GM13977 (cell line): ENCODE measurements around the gene CCL5.

Experiments
- DNase-seq: peaks from one replicate; pipeline ENCODE4 v3.0.0; 2012; ENCODE audit warnings: low spot score
- CTCF ChIP-seq: IDR thresholded peaks from 2 replicates; pipeline ENCODE4 v1.5.1; 2012; ENCODE audit warnings: mild to moderate bottlenecking, control low read depth; ENCODE audit not compliant: insufficient read depth; ENCODE audit errors: extremely low read depth, missing control alignments
- in situ Hi-C: fragments of 300-500 bp; cut with MboI; formaldehyde crosslinking; loops from one replicate; pipeline ENCODE4 v1.12.0; 2022; ENCODE audit warnings: low sequenced_read_pairs, low pct_unique_long_range_greater_than_20kb, mixed read lengths, inconsistent platforms; ENCODE audit not compliant: unreplicated experiment

CCL5 gene

GRCh38 chr17:35855965-35856364 lies 24.2 kb downstream of the CCL5 start:
- TF ChIP-seq CTCF = no peak
- no peak for DNase-seq
- in situ Hi-C loops = no loop called here

- in situ Hi-C loops = no loop called here
- peak; percentile 79 for TF ChIP-seq CTCF
- peak; percentile 65 for DNase-seq
Observed at GRCh38 chr17:35849469-35850348, 30.5 kb downstream of the CCL5 start.

- no peak for DNase-seq
- in situ Hi-C loops = no loop called here
- no peak for TF ChIP-seq CTCF
Observed at GRCh38 chr17:35847633-35848373, 32.4 kb downstream of the CCL5 start.

- no peak for TF ChIP-seq CTCF
- in situ Hi-C loops = no loop called here
- DNase-seq = no peak
Observed at GRCh38 chr17:35847006-35847405, 33.2 kb downstream of the CCL5 start.

GRCh38 chr17:35846055-35846809 lies 33.9 kb downstream of the CCL5 start:
- no peak for DNase-seq
- in situ Hi-C loops = no loop called here
- TF ChIP-seq CTCF = no peak

GRCh38 chr17:35844547-35844946 lies 35.6 kb downstream of the CCL5 start:
- in situ Hi-C loops = no loop called here

More at GRCh38 chr17:35844547-35844946, 35.6 kb downstream of the CCL5 start:
- DNase-seq = no peak
- no peak for TF ChIP-seq CTCF
